ENCODE results near the gene TMEM222.

TMEM222 gene

GRCh38 chr1:27331426-27331825 lies 9.5 kb downstream of the TMEM222 start:
- peaks cover 9% of the 10 kb centered on the region for H4K20me1 ChIP-seq (ENCODE audit: insufficient read depth, low read length, poor library complexity, severe bottlenecking)
- peaks cover 51% of the 10 kb centered on the region; the same call in 1 of the 2 replicates for H3K36me3 ChIP-seq (ENCODE audit: insufficient read depth, low read length)
- H3K4me2 ChIP-seq (ENCODE audit: low read depth, low read length, poor library complexity, severe bottlenecking): no peak overlapping the region
- no peaks in the 10 kb centered on the region for H3F3A ChIP-seq (ENCODE audit: low read depth)
- H3K9me2 ChIP-seq (replicated peaks; ENCODE audit: low read depth, low read length): no peaks in the 10 kb centered on the region
- H3K9me3 ChIP-seq (ENCODE audit: insufficient read depth, low read depth, low read length): no peaks in the 10 kb centered on the region
- no peak overlapping the region for H2AFZ ChIP-seq (ENCODE audit: low read length)
- H3K9ac ChIP-seq (ENCODE audit: low read depth, low read length, poor library complexity, severe bottlenecking): no peak overlapping the region
- no peaks in the 10 kb centered on the region for H3K27me3 ChIP-seq (ENCODE audit: insufficient read depth, low read length, poor library complexity, severe bottlenecking)
- H3K79me2 ChIP-seq (ENCODE audit: insufficient read depth, low read length): peaks cover 40% of the 10 kb centered on the region
- H3K4me3 ChIP-seq (ENCODE audit: low read length, poor library complexity, severe bottlenecking): no peak overlapping the region
- TF ChIP-seq, protein P1, sequence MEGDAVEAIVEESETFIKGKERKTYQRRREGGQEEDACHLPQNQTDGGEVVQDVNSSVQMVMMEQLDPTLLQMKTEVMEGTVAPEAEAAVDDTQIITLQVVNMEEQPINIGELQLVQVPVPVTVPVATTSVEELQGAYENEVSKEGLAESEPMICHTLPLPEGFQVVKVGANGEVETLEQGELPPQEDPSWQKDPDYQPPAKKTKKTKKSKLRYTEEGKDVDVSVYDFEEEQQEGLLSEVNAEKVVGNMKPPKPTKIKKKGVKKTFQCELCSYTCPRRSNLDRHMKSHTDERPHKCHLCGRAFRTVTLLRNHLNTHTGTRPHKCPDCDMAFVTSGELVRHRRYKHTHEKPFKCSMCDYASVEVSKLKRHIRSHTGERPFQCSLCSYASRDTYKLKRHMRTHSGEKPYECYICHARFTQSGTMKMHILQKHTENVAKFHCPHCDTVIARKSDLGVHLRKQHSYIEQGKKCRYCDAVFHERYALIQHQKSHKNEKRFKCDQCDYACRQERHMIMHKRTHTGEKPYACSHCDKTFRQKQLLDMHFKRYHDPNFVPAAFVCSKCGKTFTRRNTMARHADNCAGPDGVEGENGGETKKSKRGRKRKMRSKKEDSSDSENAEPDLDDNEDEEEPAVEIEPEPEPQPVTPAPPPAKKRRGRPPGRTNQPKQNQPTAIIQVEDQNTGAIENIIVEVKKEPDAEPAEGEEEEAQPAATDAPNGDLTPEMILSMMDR (conservative IDR thresholded peaks at IDR 0.05; ENCODE audit: low read length): no peak
- TF ChIP-seq EZH2phosphoT487 (IDR thresholded peaks at IDR 0.05; ENCODE audit: borderline replicate concordance): no peak
- H3K4me1 ChIP-seq (ENCODE audit: insufficient read depth, low read length, poor library complexity, severe bottlenecking): peaks cover 22% of the 10 kb centered on the region

- Histone ChIP-seq H3K4me1 (ENCODE audit: insufficient read depth, low read length, poor library complexity, severe bottlenecking) (peaks cover 18% of the 10 kb centered on the region), H3K9me2 (replicated peaks; ENCODE audit: low read depth, low read length) (no peaks in the 10 kb centered on the region), H3K79me2 (ENCODE audit: insufficient read depth, low read length) (peaks cover 35% of the 10 kb centered on the region), H3K4me2 (ENCODE audit: low read depth, low read length, poor library complexity, severe bottlenecking) (no peak overlapping the region), H3K9ac (ENCODE audit: low read depth, low read length, poor library complexity, severe bottlenecking) (no peak overlapping the region), H3K36me3 (ENCODE audit: insufficient read depth, low read length) (peaks cover 54% of the 10 kb centered on the region; the same call in 1 of the 2 replicates), H4K20me1 (ENCODE audit: insufficient read depth, low read length, poor library complexity, severe bottlenecking) (peaks cover 9% of the 10 kb centered on the region), H3K4me3 (ENCODE audit: low read length, poor library complexity, severe bottlenecking) (no peak overlapping the region), H3K9me3 (ENCODE audit: insufficient read depth, low read depth, low read length) (no peaks in the 10 kb centered on the region), H3K27me3 (ENCODE audit: insufficient read depth, low read length, poor library complexity, severe bottlenecking) (no peaks in the 10 kb centered on the region), H2AFZ (ENCODE audit: low read length) (no peak overlapping the region), H3F3A (ENCODE audit: low read depth) (no peaks in the 10 kb centered on the region)
- TF ChIP-seq EZH2phosphoT487 (IDR thresholded peaks at IDR 0.05; ENCODE audit: borderline replicate concordance): no peak
- TF ChIP-seq, protein P1 (conservative IDR thresholded peaks at IDR 0.05; ENCODE audit: low read length): no peak
Observed at GRCh38 chr1:27331922-27332321, 10.0 kb downstream of the TMEM222 start.

DNA sequence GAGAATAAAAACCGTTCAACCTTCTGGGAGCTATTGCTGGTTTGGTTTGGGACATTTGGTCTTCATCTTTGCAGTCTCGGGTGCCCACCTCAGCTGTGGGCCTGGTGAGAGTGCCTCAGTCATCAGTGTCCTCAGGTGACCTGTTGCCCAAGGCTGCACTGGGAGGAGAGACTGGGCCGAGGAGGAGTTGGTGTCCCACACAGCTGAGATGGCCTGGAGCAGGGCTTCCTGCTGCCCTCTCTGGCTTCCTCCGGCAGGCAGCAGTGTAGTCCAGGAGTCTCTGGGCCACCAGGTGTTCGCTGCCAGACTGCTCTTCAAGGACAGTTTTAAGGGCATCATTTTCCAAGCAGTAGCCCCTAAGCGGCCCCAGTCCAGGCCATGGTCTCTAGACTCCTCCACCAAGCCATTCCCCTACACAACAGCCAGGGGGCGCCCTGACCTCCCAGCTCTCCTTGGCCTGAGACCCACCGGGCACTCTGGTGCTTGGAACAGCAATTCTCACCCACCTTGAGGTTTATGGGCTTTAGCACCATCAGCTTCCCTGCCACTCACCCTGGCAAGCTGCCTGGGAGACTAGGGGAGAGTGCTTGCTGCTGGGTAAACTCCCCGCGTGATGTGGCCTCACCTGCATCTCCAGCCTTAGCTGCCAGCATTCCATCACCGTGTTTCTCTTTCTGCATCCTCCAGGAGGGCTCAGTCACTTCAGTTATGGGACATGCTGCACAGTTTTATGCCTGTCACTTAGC lies 10.7 kb downstream of the TMEM222 start:
- no peak overlapping the region for H3K4me2 ChIP-seq (ENCODE audit: low read depth, low read length, poor library complexity, severe bottlenecking)
- H3K27me3 ChIP-seq (ENCODE audit: insufficient read depth, low read length, poor library complexity, severe bottlenecking): no peaks in the 10 kb centered on the region
- TF ChIP-seq EZH2phosphoT487 (IDR thresholded peaks at IDR 0.05; ENCODE audit: borderline replicate concordance): no peak
- TF ChIP-seq, protein P1 (conservative IDR thresholded peaks at IDR 0.05; ENCODE audit: low read length): peak; percentile 88
- no peak overlapping the region for H3K4me3 ChIP-seq (ENCODE audit: low read length, poor library complexity, severe bottlenecking)
- H3K9me3 ChIP-seq (ENCODE audit: insufficient read depth, low read depth, low read length): no peaks in the 10 kb centered on the region
- peaks cover 9% of the 10 kb centered on the region for H4K20me1 ChIP-seq (ENCODE audit: insufficient read depth, low read length, poor library complexity, severe bottlenecking)
- H3K9ac ChIP-seq (ENCODE audit: low read depth, low read length, poor library complexity, severe bottlenecking): no peak overlapping the region
- no peaks in the 10 kb centered on the region for H3F3A ChIP-seq (ENCODE audit: low read depth)
- peaks cover 54% of the 10 kb centered on the region; the same call in 1 of the 2 replicates for H3K36me3 ChIP-seq (ENCODE audit: insufficient read depth, low read length)
- peaks cover 15% of the 10 kb centered on the region for H3K4me1 ChIP-seq (ENCODE audit: insufficient read depth, low read length, poor library complexity, severe bottlenecking)
- H3K79me2 ChIP-seq (ENCODE audit: insufficient read depth, low read length): peaks cover 28% of the 10 kb centered on the region
- no peak overlapping the region for H2AFZ ChIP-seq (ENCODE audit: low read length)
- no peaks in the 10 kb centered on the region for H3K9me2 ChIP-seq (replicated peaks; ENCODE audit: low read depth, low read length)

Data from Loucy (cell line).